Neuronal stem cell (in vitro differentiated cells): Measurements from ENCODE around the gene MTX2. TPM values are rescaled to one million over a fixed set of nuclear protein-coding genes. Genes with fewer than 3 reads are reported as not detected.
A peak's percentile ranks its signal among the peaks of the same experiment; 100 is the strongest.

ENCODE experiments used
- DNase-seq: peaks from one replicate; pipeline ENCODE4 v3.0.0-alpha.2; 2013; ENCODE audit warnings: low spot score
- H2AFZ ChIP-seq: one replicate; pipeline ENCODE4 v1.6.1; 2013; ENCODE audit warnings: mild to moderate bottlenecking, low read length, inconsistent platforms
- H2AK5ac ChIP-seq: 2 replicates; pipeline ENCODE4 v1.6.1; 2013; ENCODE audit warnings: low read depth, mild to moderate bottlenecking, inconsistent platforms, low read length, moderate library complexity, mixed read lengths
- H2BK120ac ChIP-seq: 2 replicates; pipeline ENCODE4 v1.6.1; 2013; ENCODE audit warnings: low read depth, mild to moderate bottlenecking, inconsistent platforms, low read length, moderate library complexity, mixed read lengths
- H2BK12ac ChIP-seq: one replicate; pipeline ENCODE4 v1.6.1; 2013; ENCODE audit warnings: low read length, inconsistent platforms
- H2BK15ac ChIP-seq: 2 replicates; pipeline ENCODE4 v1.6.1; 2013; ENCODE audit warnings: mild to moderate bottlenecking, low read length, inconsistent platforms, mixed read lengths
- H2BK5ac ChIP-seq: one replicate; pipeline ENCODE4 v1.6.1; 2013; ENCODE audit warnings: inconsistent platforms, mild to moderate bottlenecking, low read length, moderate library complexity
- H3K14ac ChIP-seq: one replicate; pipeline ENCODE4 v1.6.1; 2013; ENCODE audit warnings: low read length, inconsistent platforms
- H3K18ac ChIP-seq: 2 replicates; pipeline ENCODE4 v1.6.1; 2013; ENCODE audit warnings: low read length, inconsistent platforms
- H3K23ac ChIP-seq: 2 replicates; pipeline ENCODE4 v1.6.1; 2013; ENCODE audit warnings: low read depth, mild to moderate bottlenecking, mixed read lengths, low read length, inconsistent platforms; ENCODE audit not compliant: poor library complexity
- H3K27ac ChIP-seq: replicated peaks from 3 replicates; pipeline ENCODE4 v1.5.1; 2013; ENCODE audit warnings: low read length, inconsistent platforms
- H3K27me3 ChIP-seq, 3 experiments: 2 replicates each; pipeline ENCODE4 v1.6.1; 2013; ENCODE audit warnings: low read length in 3 of 3, mild to moderate bottlenecking in 2 of 3, inconsistent platforms in 1 of 3, low read depth in 1 of 3, mixed read lengths in 1 of 3, moderate library complexity in 1 of 3; ENCODE audit not compliant: control insufficient read depth in 3 of 3, insufficient read depth in 3 of 3
- H3K36me3 ChIP-seq, 2 donors: replicated peaks in 1 of 2; 2 replicates each; pipeline ENCODE4 v1.6.1; 2013; ENCODE audit warnings: low read length in 2 of 2; ENCODE audit not compliant: control insufficient read depth in 2 of 2, insufficient read depth in 2 of 2
- H3K4ac ChIP-seq: 2 replicates; pipeline ENCODE4 v1.6.1; 2013; ENCODE audit warnings: inconsistent platforms, mild to moderate bottlenecking, low read length, moderate library complexity
- H3K4me1 ChIP-seq, 2 donors: 1 replicate in 1 of 2; 2 replicates in 1 of 2; pipeline ENCODE4 v1.6.1; 2013; ENCODE audit warnings: low read length in 2 of 2, low read depth in 1 of 2; ENCODE audit not compliant: control insufficient read depth in 2 of 2, insufficient read depth in 1 of 2
- H3K4me2 ChIP-seq: one replicate; pipeline ENCODE4 v1.6.1; 2013; ENCODE audit warnings: mild to moderate bottlenecking, low read length, inconsistent platforms; ENCODE audit not compliant: insufficient read depth, poor library complexity, severe bottlenecking
- H3K4me3 ChIP-seq, 2 donors: 2 replicates each; pipeline ENCODE4 v1.5.1; 2013; ENCODE audit warnings: low read length in 2 of 2, mild to moderate bottlenecking in 2 of 2, inconsistent platforms in 1 of 2, moderate library complexity in 1 of 2
- H3K79me1 ChIP-seq: one replicate; pipeline ENCODE4 v1.6.1; 2013; ENCODE audit warnings: low read depth, mild to moderate bottlenecking, inconsistent platforms, low read length, moderate library complexity
- H3K9ac ChIP-seq: one replicate; pipeline ENCODE4 v1.6.1; 2013; ENCODE audit warnings: mild to moderate bottlenecking, low read depth, low read length, inconsistent platforms; ENCODE audit not compliant: poor library complexity
- H3K9me3 ChIP-seq, 2 donors: replicated peaks in 1 of 2; 2 replicates each; pipeline versions ENCODE3 to v1.6.1; 2013; ENCODE audit warnings: low read length in 2 of 2, mild to moderate bottlenecking in 2 of 2, inconsistent platforms in 1 of 2, low read depth in 1 of 2, mixed read lengths in 1 of 2, moderate library complexity in 1 of 2; ENCODE audit not compliant: control insufficient read depth in 2 of 2, insufficient read depth in 1 of 2
- H4K8ac ChIP-seq: one replicate; pipeline ENCODE4 v1.6.1; 2013; ENCODE audit warnings: low read depth, mild to moderate bottlenecking, inconsistent platforms, low read length, moderate library complexity
- H4K91ac ChIP-seq: one replicate; pipeline ENCODE4 v1.6.1; 2013; ENCODE audit warnings: low read length, low read depth, mild to moderate bottlenecking, inconsistent platforms; ENCODE audit not compliant: poor library complexity
- WGBS, 2 donors: extraction: QIAGEN DNeasy Blood & Tissue Kit; methylation state at CpG; one replicate each; pipeline ENCODE4 v1.1.7; 2013; ENCODE audit warnings: missing lambda C conversion rate in 2 of 2, mixed read lengths in 1 of 2; ENCODE audit not compliant: insufficient read length in 2 of 2, insufficient replicate concordance in 1 of 2; ENCODE audit errors: extremely low coverage in 2 of 2; 5-methylcytosine and 5-hydroxymethylcytosine counted together
- polyA plus RNA-seq, 2 experiments: library from polyadenylated mRNA; stranded (reverse); fragments of 200-250 nt; gene quantifications; one replicate each; pipeline ENCODE4 v1.2.3, GENCODE V29; 2013

The MTX2 gene
- polyA plus RNA-seq (2013, experiment 1 of 2), result 39.3 TPM
- polyA plus RNA-seq (2013, experiment 2 of 2), result 40.1 TPM

DNA sequence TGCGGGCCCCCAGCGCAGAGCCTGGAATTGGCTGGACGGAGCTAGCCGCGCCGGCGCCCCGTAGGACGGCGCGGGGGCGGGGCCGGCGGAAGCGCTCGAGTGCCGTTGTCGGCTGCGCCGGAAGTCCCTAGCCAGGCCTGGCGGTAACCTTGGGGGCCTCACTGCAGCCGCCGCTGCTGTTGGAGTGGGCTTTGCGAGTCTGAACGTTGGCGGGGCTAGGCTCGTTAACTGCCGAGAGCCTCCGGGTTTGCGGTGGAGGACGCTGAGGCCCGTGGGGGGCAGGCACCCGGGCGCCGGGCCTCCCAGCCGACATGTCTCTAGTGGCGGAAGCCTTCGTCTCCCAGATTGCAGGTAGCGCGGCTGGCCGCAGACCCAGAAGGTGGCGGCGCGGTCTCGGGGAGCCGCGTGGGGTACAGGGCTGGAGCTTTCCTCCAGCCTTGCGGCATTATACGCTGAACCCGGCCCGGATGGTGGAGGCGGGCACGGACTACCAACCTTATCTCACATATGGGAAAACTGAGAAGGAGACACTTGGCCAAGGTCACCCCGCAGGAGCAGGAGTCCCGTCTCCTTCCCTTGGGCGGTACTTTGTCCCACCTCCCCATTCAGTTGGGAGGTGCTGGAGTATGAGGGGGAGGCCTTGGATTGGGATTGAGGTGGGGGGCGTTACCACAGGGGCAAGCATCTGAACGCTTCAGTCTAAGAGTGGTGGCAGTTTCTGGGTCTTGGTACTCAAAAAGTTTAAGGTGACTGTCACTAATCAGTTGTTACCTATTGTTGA is at the start of gene MTX2:
Gene MTX2 (plus strand): TSS at position 124 of the 781 bp plus-strand sequence. CDS start 188 bp downstream, at position 312.
- Histone ChIP-seq H3K4me3 (peak within 1 kb of the TSS; percentile 85 to 90), H4K91ac (no peak within 1 kb of the TSS), H3K27me3 (peaks cover 0 to 7% (median 0%) of the 10 kb centered on the region in 3 experiments), H3K18ac (peak within 1 kb of the TSS; percentile 95), H3K9me3 (peaks cover 0 to 3% of the 10 kb centered on the region in 2 donors), H2AFZ (peak within 1 kb of the TSS; percentile 100), H4K8ac (peak within 1 kb of the TSS; percentile 99), H2BK5ac (peak within 1 kb of the TSS; percentile 48), H3K4ac (no peak within 1 kb of the TSS), H3K14ac (no peak within 1 kb of the TSS), H2BK12ac (no peak within 1 kb of the TSS), H2BK15ac (no peak within 1 kb of the TSS), H3K79me1 (peaks cover 2% of the 10 kb centered on the region), H2BK120ac (no peak within 1 kb of the TSS), H3K9ac (peak within 1 kb of the TSS; percentile 95), H3K23ac (peak within 1 kb of the TSS; percentile 96), H3K36me3 (peaks cover 0 to 11% of the 10 kb centered on the region in 2 donors), H3K27ac (peak within 1 kb of the TSS; percentile 73), H2AK5ac (no peak within 1 kb of the TSS), H3K4me2 (peak within 1 kb of the TSS; percentile 80), H3K4me1 (peaks cover 0 to 1% of the 10 kb centered on the region in 2 donors)
- DNase-seq, result peak; percentile 69
- WGBS, 2 donors, result no CpG with 5 or more reads among the region's 58 CpGs

DNA sequence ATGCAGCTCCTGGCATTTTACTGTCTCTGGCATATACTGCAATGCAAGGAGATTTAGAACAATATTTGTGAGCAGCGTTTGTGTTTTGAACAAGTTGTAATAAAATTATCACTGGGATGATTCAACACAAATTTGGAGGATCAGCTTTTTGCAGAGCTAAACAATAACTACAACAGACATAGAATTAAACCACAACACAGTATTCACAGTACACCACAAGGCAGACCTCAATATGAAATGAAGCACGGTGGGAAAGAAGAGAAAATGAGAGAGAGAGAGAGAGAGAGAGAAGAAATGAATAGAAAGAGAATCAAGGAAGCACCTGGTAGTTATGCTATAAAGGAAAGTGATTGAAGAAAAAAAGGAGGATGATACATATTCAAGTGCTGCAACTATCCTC is 41.4 kb upstream of the MTX2 start:
- DNase-seq, result no peak
- Histone ChIP-seq H3K4me3 (no peak overlapping the region), H3K79me1 (no peaks in the 10 kb centered on the region), H3K9me3 (no peaks in the 10 kb centered on the region), H2BK15ac (no peak overlapping the region), H3K27me3 (peaks cover 0 to 18% (median 0%) of the 10 kb centered on the region in 3 experiments), H2BK120ac (no peak overlapping the region), H3K23ac (no peak overlapping the region), H3K27ac (no peak overlapping the region), H2AK5ac (no peak overlapping the region), H3K4me2 (no peak overlapping the region), H3K36me3 (no peaks in the 10 kb centered on the region), H2BK5ac (no peak overlapping the region), H4K8ac (no peak overlapping the region), H4K91ac (no peak overlapping the region), H2AFZ (no peak overlapping the region), H3K4me1 (no peaks in the 10 kb centered on the region), H3K14ac (no peak overlapping the region), H3K9ac (no peak overlapping the region), H2BK12ac (no peak overlapping the region), H3K18ac (no peak overlapping the region), H3K4ac (no peak overlapping the region)
- no CpG with 5 or more reads among the region's 2 CpGs for WGBS, 2 donors

DNA sequence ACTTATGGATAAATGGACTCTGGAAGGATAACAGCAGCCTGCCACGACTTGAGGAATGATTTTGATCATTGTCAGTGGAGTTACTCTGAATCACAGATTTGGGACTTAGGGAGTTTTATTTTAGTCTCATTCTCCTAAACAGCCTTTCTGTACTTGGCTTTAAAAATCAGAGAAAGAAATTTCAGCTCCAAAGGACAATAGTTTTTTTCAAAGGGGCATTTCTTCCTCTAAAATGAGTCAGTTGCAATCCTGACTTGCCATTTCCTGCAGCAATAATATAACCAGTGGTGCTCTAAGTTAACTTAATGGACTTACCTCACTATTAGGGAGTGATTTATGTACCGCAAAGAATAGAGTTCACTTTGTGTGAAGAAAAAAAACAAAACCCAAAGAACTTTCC is 35.1 kb upstream of the MTX2 start:
- H3K9ac ChIP-seq, result no peak overlapping the region
- H2BK5ac ChIP-seq, result no peak overlapping the region
- H3K9me3 ChIP-seq, result no peaks in the 10 kb centered on the region
- H2BK15ac ChIP-seq, result no peak overlapping the region
- no peaks in the 10 kb centered on the region for H3K79me1 ChIP-seq
- no peak overlapping the region for H3K14ac ChIP-seq
- H3K27me3 ChIP-seq, result no peaks in the 10 kb centered on the region
- no peaks in the 10 kb centered on the region for H3K4me1 ChIP-seq
- H2AFZ ChIP-seq, result no peak overlapping the region
- no peak overlapping the region for H2BK120ac ChIP-seq
- no peak overlapping the region for H3K18ac ChIP-seq
- H4K91ac ChIP-seq, result no peak overlapping the region
- no CpG with 5 or more reads among the region's 2 CpGs for WGBS, 2 donors
- H3K4me3 ChIP-seq, result no peak overlapping the region
- no peak overlapping the region for H3K23ac ChIP-seq
- no peak overlapping the region for H3K4me2 ChIP-seq
- H3K27ac ChIP-seq, result no peak overlapping the region
- no peak overlapping the region for H4K8ac ChIP-seq
- H3K4ac ChIP-seq, result no peak overlapping the region
- DNase-seq, result no peak
- H2BK12ac ChIP-seq, result no peak overlapping the region
- no peak overlapping the region for H2AK5ac ChIP-seq
- no peaks in the 10 kb centered on the region for H3K36me3 ChIP-seq

DNA sequence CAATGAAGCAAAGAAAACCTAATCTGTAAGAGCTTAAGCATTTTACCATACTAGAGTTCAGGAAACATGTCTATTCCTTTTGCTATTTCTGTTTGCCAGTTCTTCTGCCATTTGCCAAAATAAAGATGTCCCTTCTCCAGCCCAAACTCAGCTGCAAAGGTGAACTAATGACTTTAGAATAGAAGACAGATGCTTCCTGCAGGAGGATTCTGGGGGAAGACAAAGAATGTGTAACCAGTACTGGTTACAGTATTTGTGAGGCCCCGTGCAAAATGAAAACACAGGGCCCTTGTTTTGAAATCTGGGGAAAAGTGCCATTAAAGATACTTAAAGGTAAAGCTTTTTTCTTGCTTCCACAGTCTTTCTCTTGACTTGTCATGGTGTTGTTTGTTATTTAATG is 34.3 kb upstream of the MTX2 start:
- Histone ChIP-seq H3K4me1 (no peaks in the 10 kb centered on the region), H3K27ac (no peak overlapping the region), H2BK5ac (no peak overlapping the region), H4K91ac (no peak overlapping the region), H3K4me3 (no peak overlapping the region), H2BK12ac (no peak overlapping the region), H3K79me1 (no peaks in the 10 kb centered on the region), H3K9ac (no peak overlapping the region), H3K14ac (no peak overlapping the region), H3K23ac (no peak overlapping the region), H3K4me2 (no peak overlapping the region), H2AK5ac (no peak overlapping the region), H4K8ac (no peak overlapping the region), H3K27me3 (no peaks in the 10 kb centered on the region), H3K18ac (no peak overlapping the region), H3K36me3 (no peaks in the 10 kb centered on the region), H2BK15ac (no peak overlapping the region), H3K9me3 (no peaks in the 10 kb centered on the region), H2BK120ac (no peak overlapping the region), H2AFZ (no peak overlapping the region), H3K4ac (no peak overlapping the region)
- no CpG with 5 or more reads among the region's 1 CpG for WGBS, 2 donors
- DNase-seq, result no peak
